Posterior cingulate gyrus (tissue), 11 donors: ENCODE results near the gene IRF5.
A peak's percentile ranks its signal among the peaks of the same experiment; 100 is the strongest.
"Not testable (repeated sequence)": the region's sequence is repeated elsewhere in the genome, so short reads cannot be mapped to it uniquely, and the experiment has no call there.

Experiments used
- DNase-seq, 10 donors: peaks; one replicate each; pipeline versions ENCODE4 v3.0.0 to v3.0.0-alpha.2; 2020 to 2021; ENCODE audit warnings: mixed read lengths in 3 of 10
- intact Hi-C: fragments of 100-400 bp; cut with DNase I; formaldehyde crosslinking; loops from one replicate; pipeline ENCODE4 v1.15.1; 2023

Gene IRF5

GRCh38 chr7:128934361-128935341 lies 3.1 kb upstream of the IRF5 start:
- intact Hi-C loops: no loop called here
- DNase-seq: peak in 2 of 10 donors; percentile 16 to 70

GRCh38 chr7:128935342-128935730 lies 2.4 kb upstream of the IRF5 start:
- intact Hi-C loops: no loop called here
- peak in 1 of 10 donors; percentile 29 for DNase-seq

- intact Hi-C loops: no loop called here
- no peak for DNase-seq
Observed at GRCh38 chr7:128936798-128937197, 929 bp upstream of the IRF5 start.

- intact Hi-C loops: no loop called here
- DNase-seq: peak in 1 of 10 donors; percentile 79
Observed at GRCh38 chr7:128937271-128937646, 468 bp upstream of the IRF5 start.

- intact Hi-C loops: no loop called here
- DNase-seq: peak in 2 of 10 donors; percentile 17 to 77
Observed at GRCh38 chr7:128938544-128939074, 882 bp downstream of the IRF5 start.

- peak in 1 of 10 donors; percentile 81 for DNase-seq
- intact Hi-C loops: no loop called here
Observed at GRCh38 chr7:128939075-128939860, 1.5 kb downstream of the IRF5 start.

GRCh38 chr7:128939861-128940410 lies 2.2 kb downstream of the IRF5 start:
- no peak for DNase-seq
- intact Hi-C loops: no loop called here

GRCh38 chr7:128940494-128941322 lies 3.0 kb downstream of the IRF5 start:
- intact Hi-C loops: no loop called here
- DNase-seq: peak in 5 of 10 donors; percentile 34 to 90 (median 54)

- DNase-seq: no peak
- intact Hi-C loops: no loop called here
Observed at GRCh38 chr7:128941323-128941890, 3.7 kb downstream of the IRF5 start.

- DNase-seq: no peak
- intact Hi-C loops: no loop called here
Observed at GRCh38 chr7:128941946-128942526, 4.3 kb downstream of the IRF5 start.

- DNase-seq, intact Hi-C loops: not testable (repeated sequence)
Observed at GRCh38 chr7:128943251-128943650, 5.5 kb downstream of the IRF5 start.

GRCh38 chr7:128944487-128945236 lies 6.9 kb downstream of the IRF5 start:
- intact Hi-C loops: no loop called here
- DNase-seq: no peak

- no peak for DNase-seq
- intact Hi-C loops: no loop called here
Observed at GRCh38 chr7:128945668-128946366, 8.1 kb downstream of the IRF5 start.

- intact Hi-C loops: no loop called here
- DNase-seq: peak in 1 of 10 donors; percentile 77
Observed at GRCh38 chr7:128946936-128947830, 9.5 kb downstream of the IRF5 start.

GRCh38 chr7:128947854-128948253 lies 10.1 kb downstream of the IRF5 start:
- DNase-seq: no peak
- intact Hi-C loops: no loop called here

- DNase-seq: no peak
- intact Hi-C loops: no loop called here
Observed at GRCh38 chr7:128948312-128948973, 10.7 kb downstream of the IRF5 start.
